Limb (tissue), 2 donors: Measurements from ENCODE around the gene SNX33.
"Not testable (repeated sequence)": the region's sequence is repeated elsewhere in the genome, so short reads cannot be mapped to it uniquely, and the experiment has no call there.

Source experiments
- DNase-seq, 2 donors: peaks; one replicate each; pipeline ENCODE4 v3.0.0-alpha.2; 2016; ENCODE audit errors: extremely low spot score in 2 of 2

Gene SNX33

DNA sequence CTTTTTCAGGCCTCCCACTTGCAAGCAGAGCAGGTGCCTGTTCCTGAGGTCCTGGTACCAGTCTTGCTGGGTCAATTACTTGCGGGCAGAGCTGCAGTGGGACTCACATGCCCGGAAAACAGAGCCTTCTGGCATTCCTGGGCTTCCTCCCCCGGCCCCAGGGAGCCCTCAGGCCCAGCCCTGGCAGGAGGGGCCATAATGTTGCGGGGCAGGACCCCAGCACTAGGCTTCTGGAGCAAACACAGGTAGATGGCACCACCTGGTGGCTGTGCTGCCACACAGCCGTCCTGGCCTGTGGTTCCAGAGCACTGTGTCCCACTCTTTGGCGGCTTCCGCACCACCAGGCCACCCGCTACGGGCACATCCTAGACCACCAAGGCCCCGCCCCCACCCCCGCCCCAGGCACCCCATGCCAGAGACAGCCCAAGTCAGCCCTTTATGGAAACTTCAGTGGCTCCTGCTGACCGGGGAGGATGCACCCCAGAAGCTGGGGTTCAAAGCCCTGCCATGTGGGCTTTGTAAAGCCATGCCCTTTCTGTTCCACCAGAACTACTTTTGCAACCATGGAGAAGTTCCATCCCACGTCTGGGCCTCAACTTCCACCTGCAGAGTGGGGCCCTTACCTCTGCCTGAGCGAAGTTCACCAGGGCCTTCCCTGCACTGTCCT lies 36.1 kb downstream of the SNX33 start:
- peak in 1 of 2 donors; percentile 84 for DNase-seq

DNA sequence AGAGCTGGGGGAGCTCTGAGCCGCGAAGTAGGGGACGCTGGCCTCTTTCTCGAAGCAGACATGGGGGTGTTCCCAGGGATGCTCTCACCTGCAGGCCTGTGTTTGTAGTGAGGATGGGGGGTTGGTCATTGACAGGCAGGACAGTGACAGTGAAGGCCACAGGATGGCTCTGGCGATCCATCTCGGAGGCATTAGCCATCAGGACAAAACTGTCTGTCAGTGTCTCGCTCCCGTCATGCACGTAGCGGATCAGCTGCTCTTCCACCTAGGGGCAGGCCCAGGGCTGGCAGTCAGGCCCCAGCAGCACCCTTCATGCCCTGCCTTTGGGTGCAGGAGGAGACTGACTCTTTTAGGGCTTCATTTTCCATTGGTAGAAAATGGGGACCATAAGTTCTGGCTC lies 36.9 kb downstream of the SNX33 start:
- DNase-seq, result no peak

DNA sequence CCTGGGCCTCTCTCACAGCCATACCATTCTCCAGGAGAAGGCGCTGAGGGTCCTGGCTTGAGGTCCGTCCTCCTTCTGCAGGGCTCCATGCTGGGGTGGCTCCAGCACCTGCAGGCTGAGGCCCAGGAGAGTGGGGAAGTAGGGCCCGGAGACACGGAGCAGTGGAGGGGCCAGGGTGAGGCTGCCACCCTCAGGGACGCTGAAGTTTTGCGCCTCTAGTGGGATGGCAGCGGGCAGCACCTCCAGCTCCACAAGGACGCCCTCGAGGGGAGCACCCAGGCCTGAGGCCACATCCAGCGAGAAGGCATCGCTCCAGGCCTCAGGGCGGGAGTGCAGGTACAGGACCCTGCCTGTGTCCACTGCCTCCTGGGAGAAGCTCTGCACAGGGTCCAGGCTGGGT lies 37.5 kb downstream of the SNX33 start:
- DNase-seq, result no peak

DNA sequence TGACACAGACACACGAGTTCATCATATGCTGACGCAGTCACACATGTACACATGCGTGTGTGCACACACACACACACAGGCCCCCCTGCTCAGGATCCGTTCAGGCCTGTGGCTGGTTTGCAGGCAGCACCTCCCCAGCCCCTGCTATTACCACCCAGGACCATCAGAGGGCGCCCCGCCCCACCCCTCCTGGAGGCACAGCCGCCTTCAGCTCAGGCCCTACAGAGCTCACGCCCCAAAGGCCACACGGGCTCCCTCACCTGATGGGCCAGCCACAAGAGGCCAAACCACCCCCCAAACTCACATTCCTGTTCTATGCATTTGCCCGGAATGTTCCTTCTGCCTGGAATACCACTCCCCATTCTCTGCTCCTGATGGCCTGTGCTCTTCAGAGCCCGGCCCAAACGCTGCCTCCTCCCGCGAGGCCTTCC lies 38.5 kb downstream of the SNX33 start:
- peak in 1 of 2 donors; percentile 89 for DNase-seq

DNA sequence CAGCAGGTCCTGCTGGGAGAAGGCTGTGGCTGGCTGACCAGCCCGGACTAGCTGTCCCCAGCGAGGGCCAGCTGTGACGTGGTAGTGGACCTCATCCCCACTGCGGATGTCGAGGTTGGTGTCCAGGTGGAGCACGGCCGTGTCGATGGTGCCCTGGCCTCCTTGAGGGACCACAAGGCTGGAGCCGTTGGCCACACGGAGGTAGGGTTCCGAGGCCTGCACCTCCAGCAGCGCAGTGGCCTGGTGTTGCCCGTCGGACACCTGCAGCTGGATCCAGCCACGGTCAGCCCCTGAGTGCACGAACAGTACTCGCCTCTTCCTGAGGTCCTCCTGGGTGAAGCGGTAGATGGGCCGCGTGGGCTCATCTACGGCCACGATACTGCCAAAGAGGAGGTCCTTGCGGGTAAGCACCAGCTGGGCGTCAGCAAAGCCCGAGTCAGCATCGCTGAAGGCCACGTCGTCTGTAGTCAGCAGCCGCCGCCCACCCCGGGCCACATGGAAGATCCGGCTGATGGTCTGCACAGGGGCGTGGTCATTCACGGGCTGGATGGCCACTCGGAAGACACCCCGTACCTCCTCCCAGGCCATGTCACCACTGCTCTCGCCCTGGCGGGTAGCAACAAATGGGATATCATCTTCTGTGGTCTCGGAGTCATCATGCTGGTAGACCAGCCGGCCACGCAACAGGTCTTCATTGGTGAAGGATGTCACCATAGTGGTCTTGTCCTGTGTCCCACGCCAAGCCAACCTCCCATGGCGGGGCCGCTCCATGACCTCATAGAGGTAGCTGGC lies 40.0 kb downstream of the SNX33 start:
- no peak for DNase-seq

DNA sequence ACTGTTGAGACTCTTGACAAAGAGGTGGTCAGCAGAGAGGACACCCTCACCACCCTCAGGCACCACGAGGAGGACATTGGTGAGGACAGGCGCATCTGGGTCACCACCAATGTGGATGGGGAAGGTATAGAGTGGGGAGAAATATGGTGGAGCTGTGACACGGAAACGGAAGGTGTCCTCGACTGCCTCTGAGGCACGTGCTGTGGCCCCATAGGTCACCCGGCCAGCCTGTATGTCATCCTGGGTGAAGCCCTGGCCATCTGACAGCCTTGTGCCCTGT lies 40.5 kb downstream of the SNX33 start:
- no peak for DNase-seq

DNA sequence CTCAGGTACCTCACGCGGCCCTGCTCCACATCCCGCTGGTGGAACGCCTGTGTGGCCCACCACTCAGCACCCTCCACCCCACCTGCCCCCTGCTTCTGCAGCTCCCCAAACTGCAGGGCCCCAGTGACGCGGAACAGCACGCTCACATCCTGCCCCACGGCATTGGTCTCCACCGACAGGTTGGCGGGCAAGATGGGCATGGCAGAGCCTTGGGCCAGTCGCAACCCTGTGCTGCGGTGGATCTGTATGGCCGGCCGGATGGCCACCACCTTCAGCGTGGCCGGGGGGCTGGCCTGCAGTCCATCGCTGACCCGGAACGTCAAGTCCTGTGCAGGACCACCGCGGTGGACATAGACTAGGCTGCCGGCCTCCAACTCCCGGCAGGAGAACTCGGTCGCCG lies 41.1 kb downstream of the SNX33 start:
- no peak for DNase-seq

DNA sequence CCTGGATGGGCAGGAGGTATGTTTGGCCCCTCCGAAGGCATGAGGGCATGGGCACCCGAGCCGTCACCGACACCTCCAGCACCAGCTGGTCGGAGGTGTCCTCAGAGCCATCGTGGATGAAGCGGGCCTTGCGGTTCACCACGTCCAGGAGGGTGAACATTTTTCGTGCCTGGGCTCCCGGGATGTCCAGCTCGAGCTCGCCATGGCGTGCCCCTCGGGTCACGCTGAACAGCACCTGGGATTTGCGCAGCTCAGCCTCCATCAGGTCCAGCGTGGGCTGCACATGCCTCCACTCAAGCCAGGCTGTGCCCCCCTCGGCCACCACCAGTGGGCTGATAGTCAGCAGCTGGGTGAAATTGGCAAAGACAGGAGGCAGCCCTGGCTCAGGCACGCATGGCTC lies 41.7 kb downstream of the SNX33 start:
- DNase-seq, result not testable (repeated sequence)

DNA sequence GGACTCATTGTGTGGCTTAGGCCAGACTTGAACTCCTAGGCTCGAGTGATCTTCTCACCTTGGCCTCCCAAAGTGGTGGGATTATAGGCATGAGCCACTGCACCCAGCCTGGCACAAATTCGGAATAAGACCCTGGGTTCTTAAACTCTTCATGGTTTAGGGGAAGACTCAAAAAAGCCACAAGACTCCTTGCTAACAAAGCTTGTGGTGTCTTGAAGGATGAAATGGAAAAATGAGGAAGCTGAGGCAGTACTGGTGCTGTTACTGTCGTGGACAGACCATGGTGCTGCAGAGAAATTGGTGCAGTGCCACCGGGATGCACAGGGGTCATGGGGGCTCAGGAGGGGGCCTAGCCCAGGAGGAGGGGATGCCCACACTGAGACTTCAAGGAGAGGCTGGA lies 44.6 kb downstream of the SNX33 start:
- DNase-seq, result not testable (repeated sequence)

DNA sequence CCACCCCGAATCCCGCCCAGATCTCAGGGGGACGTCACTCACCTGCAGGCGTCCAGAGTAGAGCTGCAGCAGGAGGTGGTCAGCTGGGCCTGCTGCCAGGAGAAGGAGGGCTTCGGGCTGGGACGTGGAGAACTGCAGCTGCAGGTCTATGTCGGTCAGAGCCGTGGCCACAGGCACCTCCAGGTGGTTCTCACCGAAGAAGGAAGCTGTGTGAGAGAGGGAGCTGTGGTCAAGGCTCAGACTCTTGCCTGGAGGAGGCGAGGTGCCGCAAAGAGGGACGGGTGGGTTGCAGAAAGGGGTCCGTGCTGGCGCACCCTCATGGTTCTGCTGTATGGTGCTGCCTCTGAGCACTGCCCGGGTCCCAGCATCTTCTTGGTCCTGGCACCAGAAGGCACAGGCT lies 45.3 kb downstream of the SNX33 start:
- not testable (repeated sequence) for DNase-seq

DNA sequence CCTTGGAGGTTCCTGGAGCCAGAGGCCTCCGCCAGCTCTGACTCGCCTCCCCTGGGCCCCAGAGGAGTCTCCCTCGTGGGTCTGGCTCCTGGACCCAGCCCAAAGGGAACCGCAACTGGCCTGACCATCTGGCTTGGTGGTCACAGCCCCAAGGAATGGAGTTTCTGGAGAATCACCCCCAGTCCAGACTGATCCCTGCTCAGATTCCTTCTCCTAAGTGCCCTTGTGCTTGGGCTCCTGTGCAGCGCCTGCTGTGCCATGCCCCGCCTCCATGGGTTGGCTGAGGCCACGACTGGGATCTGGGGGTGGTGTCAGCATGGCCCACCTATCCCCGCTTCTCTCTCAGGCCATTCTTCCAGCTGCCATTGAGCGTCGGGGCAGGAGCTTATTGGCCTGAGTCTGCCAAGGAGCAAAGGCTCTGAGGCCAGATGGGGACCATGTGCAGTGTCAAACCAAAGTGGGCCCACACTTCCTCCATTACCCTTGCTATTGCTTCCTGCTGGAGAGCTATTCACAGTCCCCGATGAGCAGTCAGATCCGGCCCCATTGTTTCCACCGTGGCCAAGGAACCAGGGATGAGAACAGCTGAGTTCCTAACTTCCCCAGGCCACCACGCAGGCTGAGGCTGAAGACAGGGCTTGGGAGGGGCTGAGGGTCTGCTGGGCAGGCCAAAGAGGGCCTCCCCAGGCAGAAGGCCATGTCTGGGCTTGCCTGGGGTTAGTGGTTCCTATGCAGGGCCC lies 46.0 kb downstream of the SNX33 start:
- DNase-seq, result no peak

DNA sequence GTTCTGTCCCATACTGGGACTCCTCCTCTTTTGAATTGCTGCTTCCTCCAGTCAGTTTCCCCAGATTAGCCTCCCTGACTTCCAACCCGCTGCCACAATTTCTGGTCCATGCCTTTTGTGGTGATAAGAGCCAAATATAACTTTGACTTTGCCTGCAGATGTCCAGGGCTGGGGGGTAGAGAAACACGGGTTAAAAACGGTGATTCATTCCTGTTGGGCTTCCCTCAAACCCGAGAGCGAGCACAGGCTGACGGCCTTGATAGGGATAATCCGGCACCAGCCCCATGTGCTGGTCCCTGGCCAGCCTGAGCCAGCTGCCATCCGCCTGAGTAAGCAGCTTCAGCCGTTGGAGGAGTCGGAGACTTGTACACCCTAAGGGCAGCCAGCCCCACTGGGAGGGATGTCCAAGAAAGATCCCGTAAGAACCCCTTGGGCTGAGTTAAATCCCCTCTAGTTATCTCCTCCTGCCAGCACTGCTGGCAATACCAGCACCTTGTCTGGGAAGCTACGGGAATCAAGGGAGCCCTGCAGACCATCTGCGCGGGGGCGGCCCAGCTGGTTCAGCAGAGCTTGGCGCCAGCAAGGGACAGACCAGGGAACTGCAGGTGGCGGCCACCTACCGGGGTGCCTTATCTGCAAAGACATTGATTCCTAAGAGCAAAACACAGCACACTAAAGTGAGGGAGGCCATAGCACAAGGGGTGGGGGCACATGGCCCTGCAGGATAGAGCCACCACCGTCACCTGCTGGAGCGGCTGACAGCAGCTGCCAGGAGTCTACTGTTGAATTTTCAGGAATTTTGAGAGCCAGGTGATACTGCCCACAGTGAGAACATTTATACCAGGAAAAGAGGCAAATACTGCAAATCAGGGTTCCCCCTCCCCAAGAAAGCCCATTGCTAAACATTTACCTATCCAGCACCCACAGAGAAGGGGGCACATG lies 46.8 kb downstream of the SNX33 start:
- DNase-seq, result peak; percentile 67 to 74

DNA sequence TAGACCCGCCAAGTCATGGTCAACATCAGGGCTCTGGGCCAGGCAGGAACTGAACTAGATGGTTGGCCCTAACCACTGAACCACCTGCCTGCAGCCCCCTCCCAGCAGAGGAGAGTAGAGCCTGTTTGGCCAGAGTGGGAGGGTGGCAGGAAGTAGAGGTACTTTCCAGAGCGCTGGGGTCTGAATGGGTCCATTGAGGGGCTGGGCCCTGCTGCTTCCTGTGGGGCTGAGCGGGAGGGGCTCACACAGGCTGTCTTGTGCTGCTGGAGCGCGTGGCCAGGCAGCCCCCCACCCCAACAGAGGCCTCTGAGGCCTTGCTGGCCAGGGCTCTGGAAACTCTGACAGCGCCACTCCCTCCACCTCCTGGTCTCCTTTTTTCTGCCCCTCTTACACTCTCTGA lies 47.5 kb downstream of the SNX33 start:
- DNase-seq, result peak; percentile 75 to 86

DNA sequence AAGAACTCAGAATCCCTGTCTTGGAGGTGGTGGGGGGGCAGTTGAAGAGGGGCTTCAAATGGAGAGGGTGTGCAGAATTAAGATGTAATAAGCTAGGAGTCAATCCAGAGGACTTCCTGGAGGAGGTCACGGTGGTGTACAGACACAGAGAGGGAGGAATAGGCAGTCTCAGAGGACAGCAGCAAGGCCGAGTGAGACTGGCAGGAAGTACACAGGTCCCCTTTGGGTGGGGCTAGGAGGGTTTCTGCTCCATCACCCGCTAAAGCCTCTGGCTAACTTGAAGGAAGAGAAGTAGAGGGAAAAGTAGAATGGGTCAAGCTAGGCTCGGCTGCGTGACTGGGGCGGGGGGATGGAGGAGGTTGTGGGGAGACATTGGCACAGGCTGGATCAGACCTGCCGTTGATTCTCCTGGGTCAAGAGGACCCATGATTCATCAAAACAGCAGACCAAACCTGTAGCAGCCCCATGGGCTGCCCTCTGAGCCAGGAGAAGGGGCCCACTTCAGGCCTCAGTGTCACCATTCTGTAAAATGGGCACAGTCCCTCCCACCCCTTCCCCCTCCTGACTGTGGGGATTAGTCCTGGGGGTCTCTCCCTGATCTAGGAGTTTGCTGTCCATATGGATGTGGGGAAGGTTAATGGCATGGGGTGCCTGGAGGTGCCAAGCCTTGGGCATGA lies 48.1 kb downstream of the SNX33 start:
- DNase-seq, result no peak

DNA sequence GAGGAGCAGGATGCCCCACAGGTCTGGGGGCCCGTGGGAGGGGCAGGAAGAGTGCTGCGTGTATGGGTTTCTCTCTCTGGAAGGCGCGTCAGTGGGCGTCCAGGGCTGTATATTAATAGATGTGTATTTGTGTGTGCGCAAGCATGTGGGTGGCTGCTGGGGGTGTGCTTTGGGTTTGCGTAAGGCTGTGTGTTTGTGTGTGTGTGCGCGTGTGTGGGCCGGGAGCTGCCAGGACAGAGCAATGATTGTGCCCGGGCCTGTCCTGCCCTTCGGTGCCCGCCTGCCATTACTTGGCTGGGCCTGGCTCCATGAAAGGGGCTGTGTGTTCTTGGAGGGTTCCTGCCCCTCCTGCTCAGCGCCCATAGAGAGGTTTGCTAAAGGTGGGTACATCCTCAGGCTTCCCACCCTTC lies 48.6 kb downstream of the SNX33 start:
- DNase-seq, result peak in 1 of 2 donors; percentile 75

DNA sequence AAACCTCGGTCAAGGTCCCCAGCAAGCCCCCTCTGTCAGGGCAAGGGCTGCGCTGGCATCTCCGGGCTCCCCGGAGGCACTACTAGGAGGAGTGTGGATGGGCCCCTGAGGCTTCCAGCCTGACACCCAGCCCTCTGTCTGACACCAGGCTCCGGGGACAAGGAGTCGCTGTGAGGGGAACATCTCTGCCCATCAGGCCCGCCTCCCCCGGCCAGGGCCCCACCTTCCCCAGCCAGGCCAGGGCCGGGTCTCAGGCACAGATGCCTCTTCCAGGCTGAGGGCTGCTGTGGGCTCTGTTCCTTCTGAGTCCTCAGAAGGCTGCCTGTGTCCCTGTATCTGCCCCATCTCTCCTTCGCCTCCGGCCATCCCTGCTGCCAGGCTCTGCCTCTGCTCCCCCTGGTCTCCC lies 49.1 kb downstream of the SNX33 start:
- DNase-seq, result no peak

DNA sequence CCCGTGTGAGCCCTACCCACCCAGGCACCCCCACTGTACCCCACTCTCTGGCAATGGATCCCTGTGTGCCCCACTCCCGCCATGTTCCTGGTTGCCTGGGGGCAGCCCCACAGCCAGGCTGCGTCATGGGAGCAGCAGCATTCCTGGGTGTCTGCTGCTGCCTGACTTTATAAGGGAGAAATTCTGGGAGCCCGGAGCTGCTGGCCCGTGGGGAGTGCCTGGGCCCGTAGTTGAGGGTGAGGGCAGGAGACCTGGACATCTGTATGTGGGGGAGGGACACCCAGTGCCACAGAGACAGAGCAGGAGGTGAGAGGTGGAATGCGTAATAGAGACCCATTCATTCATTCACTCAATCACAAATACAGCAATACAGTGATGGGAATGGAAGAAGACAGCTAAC lies 49.8 kb downstream of the SNX33 start:
- no peak for DNase-seq

DNA sequence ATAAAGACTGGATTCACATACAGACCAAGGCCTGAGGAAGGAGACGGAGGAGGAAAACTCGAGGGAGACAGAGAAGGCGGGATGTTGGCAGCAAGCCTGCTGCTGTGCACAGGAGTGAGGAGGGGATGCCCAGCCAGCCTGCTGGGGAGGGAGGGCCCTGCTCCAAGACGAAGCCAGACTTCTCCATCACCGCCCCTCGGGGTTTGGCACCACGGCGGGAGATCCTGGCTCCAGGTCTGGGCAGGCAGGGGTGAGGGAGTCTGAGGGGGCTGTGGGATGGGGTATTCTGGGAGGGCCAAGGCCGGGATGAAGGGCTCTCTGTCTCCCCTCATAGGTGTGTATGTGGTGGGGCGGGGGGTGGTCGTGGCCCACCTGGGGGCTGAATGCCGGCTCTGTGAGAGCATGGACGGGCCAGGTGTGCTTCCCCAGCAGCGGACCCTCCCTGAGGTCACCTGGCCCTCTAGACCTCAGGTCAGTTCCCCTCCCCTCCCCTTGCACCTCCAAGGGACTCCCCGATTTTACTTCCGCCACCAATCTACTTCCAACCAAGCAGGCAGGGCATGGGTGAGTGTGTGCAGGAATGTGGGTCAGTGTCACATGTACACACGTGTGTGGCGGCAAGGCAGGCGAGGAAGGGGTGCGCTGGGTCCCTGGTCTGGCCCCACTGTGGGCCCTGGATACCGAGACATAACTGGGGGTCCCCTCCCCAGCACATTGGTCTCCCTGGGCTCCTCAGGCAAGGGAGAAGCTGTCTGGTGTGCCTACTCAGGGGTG lies 50.4 kb downstream of the SNX33 start:
- peak in 1 of 2 donors; percentile 68 for DNase-seq

DNA sequence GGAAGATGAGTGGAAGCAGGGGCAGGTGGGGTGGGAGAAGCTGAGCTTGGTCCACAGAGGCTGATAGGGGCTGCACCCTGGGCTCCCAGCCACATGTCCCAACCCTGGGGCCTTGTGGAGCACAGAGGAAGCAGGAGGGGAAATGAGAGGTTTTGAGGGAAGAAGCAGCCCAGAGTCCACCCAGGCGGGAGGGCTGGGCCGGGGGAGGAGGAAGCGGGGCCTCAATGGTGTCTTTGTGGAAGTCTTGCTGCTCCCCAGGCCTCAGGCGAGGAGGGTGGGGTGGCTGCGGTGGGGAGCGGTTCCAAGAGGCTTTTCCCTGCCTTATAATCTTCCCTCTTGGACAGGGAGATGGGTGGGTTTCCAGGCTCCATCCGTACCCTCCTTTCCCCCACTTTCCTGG lies 51.8 kb downstream of the SNX33 start:
- DNase-seq, result peak in 1 of 2 donors; percentile 69
